DOHH2 (cell line): ENCODE data around the gene CCDC34.
A peak's percentile ranks its signal among the peaks of the same experiment; 100 is the strongest.

ENCODE experiments used
- H3F3A ChIP-seq: fragments of 200-600 bp; sonication (generic), shearing (Covaris generic); 2 replicates; pipeline ENCODE4 v1.6.0; 2016; ENCODE audit warnings: antibody characterized with exemption, mild to moderate bottlenecking; ENCODE audit not compliant: control insufficient read depth, insufficient read depth
- H3K27ac ChIP-seq: fragments of 200-600 bp; sonication (generic); 2 replicates; pipeline ENCODE4 v1.5.1; 2014; ENCODE audit warnings: low read depth, mild to moderate bottlenecking, low read length, moderate library complexity
- H3K27me3 ChIP-seq: fragments of 200-600 bp; sonication (generic); 2 replicates; pipeline ENCODE4 v1.6.1; 2014; ENCODE audit warnings: mild to moderate bottlenecking, low read length, mixed read lengths; ENCODE audit not compliant: control insufficient read depth
- H3K36me3 ChIP-seq: fragments of 200-600 bp; sonication (generic); 2 replicates; pipeline ENCODE4 v1.6.1; 2014; ENCODE audit warnings: mild to moderate bottlenecking, low read length, moderate library complexity, mixed read lengths; ENCODE audit not compliant: control insufficient read depth
- H3K4me1 ChIP-seq: fragments of 200-600 bp; sonication (generic); 2 replicates; pipeline ENCODE4 v1.6.1; 2014; ENCODE audit warnings: mild to moderate bottlenecking, low read length, mixed read lengths; ENCODE audit not compliant: control insufficient read depth
- H3K4me2 ChIP-seq: fragments of 200-600 bp; sonication (generic); 2 replicates; pipeline ENCODE4 v1.6.0; 2014; ENCODE audit warnings: mild to moderate bottlenecking, low read length, moderate library complexity
- H3K4me3 ChIP-seq: fragments of 200-600 bp; sonication (generic); 2 replicates; pipeline ENCODE4 v1.5.1; 2014; ENCODE audit warnings: mild to moderate bottlenecking, low read length, mixed read lengths
- H3K79me2 ChIP-seq: fragments of 200-600 bp; sonication (generic); 2 replicates; pipeline ENCODE4 v1.6.1; 2014; ENCODE audit warnings: mild to moderate bottlenecking, low read length, mixed read lengths; ENCODE audit not compliant: control insufficient read depth
- H3K9me2 ChIP-seq: fragments of 200-600 bp; sonication (generic); replicated peaks from 2 replicates; pipeline ENCODE4 v1.6.1; 2014; ENCODE audit warnings: mild to moderate bottlenecking, low read length, mixed read lengths; ENCODE audit not compliant: control insufficient read depth
- H3K9me3 ChIP-seq: fragments of 200-600 bp; sonication (generic); 2 replicates; pipeline ENCODE4 v1.6.1; 2014; ENCODE audit warnings: antibody characterized with exemption, low read length, mixed read lengths; ENCODE audit not compliant: control insufficient read depth, insufficient read depth
- H4K20me1 ChIP-seq: fragments of 200-600 bp; sonication (generic); 2 replicates; pipeline ENCODE4 v1.6.0; 2014; ENCODE audit warnings: low read depth, mild to moderate bottlenecking, antibody characterized with exemption, low read length, moderate library complexity; ENCODE audit not compliant: control insufficient read depth, insufficient read depth
- EZH2phosphoT487 ChIP-seq: fragments of 200-600 bp; sonication (generic); IDR thresholded peaks from 2 replicates; pipeline ENCODE4 v1.6.1; 2017; ENCODE audit warnings: borderline replicate concordance, mild to moderate bottlenecking, antibody characterized with exemption, low read length, moderate library complexity, mixed read lengths
- TF ChIP-seq, protein P1 (sequence below): fragments of 200-600 bp; sonication (generic); IDR thresholded peaks from one replicate; pipeline ENCODE4 v1.5.1; 2014; ENCODE audit warnings: antibody characterized with exemption, mild to moderate bottlenecking, low read depth, low read length; ENCODE audit not compliant: poor library complexity, severe bottlenecking

CCDC34 gene

GRCh38 chr11:27363576-27364117 is 632 bp upstream of the CCDC34 start:
- Histone ChIP-seq H3K79me2 (peaks cover 36% of the 10 kb centered on the region), H3K4me3 (peak overlapping the region; percentile 91), H3K4me2 (peak overlapping the region; percentile 92), H4K20me1 (no peaks in the 10 kb centered on the region), H3K27ac (no peak overlapping the region), H3K9me3 (no peaks in the 10 kb centered on the region), H3F3A (no peaks in the 10 kb centered on the region), H3K36me3 (no peaks in the 10 kb centered on the region; the same call in 1 of the 2 replicates), H3K4me1 (peaks cover 23% of the 10 kb centered on the region), H3K27me3 (no peaks in the 10 kb centered on the region), H3K9me2 (no peaks in the 10 kb centered on the region)
- TF ChIP-seq, protein P1, sequence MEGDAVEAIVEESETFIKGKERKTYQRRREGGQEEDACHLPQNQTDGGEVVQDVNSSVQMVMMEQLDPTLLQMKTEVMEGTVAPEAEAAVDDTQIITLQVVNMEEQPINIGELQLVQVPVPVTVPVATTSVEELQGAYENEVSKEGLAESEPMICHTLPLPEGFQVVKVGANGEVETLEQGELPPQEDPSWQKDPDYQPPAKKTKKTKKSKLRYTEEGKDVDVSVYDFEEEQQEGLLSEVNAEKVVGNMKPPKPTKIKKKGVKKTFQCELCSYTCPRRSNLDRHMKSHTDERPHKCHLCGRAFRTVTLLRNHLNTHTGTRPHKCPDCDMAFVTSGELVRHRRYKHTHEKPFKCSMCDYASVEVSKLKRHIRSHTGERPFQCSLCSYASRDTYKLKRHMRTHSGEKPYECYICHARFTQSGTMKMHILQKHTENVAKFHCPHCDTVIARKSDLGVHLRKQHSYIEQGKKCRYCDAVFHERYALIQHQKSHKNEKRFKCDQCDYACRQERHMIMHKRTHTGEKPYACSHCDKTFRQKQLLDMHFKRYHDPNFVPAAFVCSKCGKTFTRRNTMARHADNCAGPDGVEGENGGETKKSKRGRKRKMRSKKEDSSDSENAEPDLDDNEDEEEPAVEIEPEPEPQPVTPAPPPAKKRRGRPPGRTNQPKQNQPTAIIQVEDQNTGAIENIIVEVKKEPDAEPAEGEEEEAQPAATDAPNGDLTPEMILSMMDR: no peak
- no peak for TF ChIP-seq EZH2phosphoT487

GRCh38 chr11:27361649-27362431 is 1.2 kb downstream of the CCDC34 start:
- peaks cover 23% of the 10 kb centered on the region for H3K4me1 ChIP-seq
- H3K4me3 ChIP-seq: peak overlapping the region; percentile 91
- TF ChIP-seq EZH2phosphoT487: no peak
- TF ChIP-seq, protein P1: no peak
- H3K27me3 ChIP-seq: no peaks in the 10 kb centered on the region
- no peaks in the 10 kb centered on the region for H3K9me2 ChIP-seq
- H3K4me2 ChIP-seq: peak overlapping the region; percentile 92
- no peaks in the 10 kb centered on the region for H3F3A ChIP-seq
- H3K9me3 ChIP-seq: no peaks in the 10 kb centered on the region
- H4K20me1 ChIP-seq: no peaks in the 10 kb centered on the region
- no peak overlapping the region for H3K27ac ChIP-seq
- H3K36me3 ChIP-seq: no peaks in the 10 kb centered on the region; the same call in 1 of the 2 replicates
- peaks cover 38% of the 10 kb centered on the region for H3K79me2 ChIP-seq

DNA sequence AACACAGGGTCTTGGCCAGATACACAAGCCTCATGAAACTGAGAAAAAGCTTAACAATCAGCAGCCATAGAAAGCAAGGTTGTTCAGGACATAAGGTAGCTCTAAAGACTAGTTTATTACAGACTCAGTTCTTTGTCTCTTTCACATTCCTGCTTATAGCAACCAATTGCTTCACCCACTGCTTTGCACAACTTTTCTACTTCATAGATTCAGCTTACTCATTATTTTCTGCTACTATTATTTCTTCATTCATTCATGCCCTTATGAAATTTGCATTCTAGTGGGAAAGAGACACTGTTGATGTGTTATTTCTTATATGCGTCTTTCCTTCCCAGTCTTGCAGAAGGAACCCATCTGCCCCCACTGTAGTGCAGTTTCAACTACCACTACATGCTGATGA is 4.7 kb downstream of the CCDC34 start:
- Histone ChIP-seq H3K4me1 (peaks cover 16% of the 10 kb centered on the region), H3K9me3 (no peaks in the 10 kb centered on the region), H3K27ac (no peak overlapping the region), H3K27me3 (no peaks in the 10 kb centered on the region), H3K4me3 (no peak overlapping the region), H3K79me2 (peaks cover 38% of the 10 kb centered on the region), H3K9me2 (no peaks in the 10 kb centered on the region), H3K36me3 (peaks cover 6% of the 10 kb centered on the region; the same call in 1 of the 2 replicates), H3K4me2 (no peak overlapping the region), H4K20me1 (no peaks in the 10 kb centered on the region), H3F3A (no peaks in the 10 kb centered on the region)
- TF ChIP-seq, protein P1: no peak
- no peak for TF ChIP-seq EZH2phosphoT487
